Left lung (tissue), 10 donors: ENCODE measurements around the gene GLIPR1L2. TPM values are rescaled to one million over a fixed set of nuclear protein-coding genes. Genes with fewer than 3 reads are reported as not detected.
"Not testable (repeated sequence)": the region's sequence is repeated elsewhere in the genome, so short reads cannot be mapped to it uniquely, and the experiment has no call there.

Source experiments
- ATAC-seq: fragments of 200-7000 bp; cut with Tn5 transposase; one replicate; pipeline ENCODE4 v1.9.1; 2020; ENCODE audit warnings: moderate library complexity
- DNase-seq, 4 donors: peaks; one replicate each; pipeline ENCODE4 v3.0.0-alpha.2; 2013 to 2020
- H3K27ac ChIP-seq, 2 donors: fragments of 200-600 bp; sonication (generic) in 1 of 2; one replicate each; pipeline versions ENCODE4 v1.5.0 to v1.8.0; 2020 to 2021
- H3K27me3 ChIP-seq, 2 donors: fragments of 200-600 bp; sonication (generic) in 1 of 2; one replicate each; pipeline versions ENCODE4 v1.5.0 to v1.8.0; 2020 to 2021
- H3K36me3 ChIP-seq, 2 donors: fragments of 200-600 bp; sonication (generic) in 1 of 2; one replicate each; pipeline versions ENCODE4 v1.5.0 to v1.8.0; 2020 to 2021
- H3K4me1 ChIP-seq, 2 donors: fragments of 200-600 bp; one replicate each; pipeline ENCODE4 v1.8.0; 2021
- H3K4me3 ChIP-seq, 2 donors: fragments of 200-600 bp; sonication (generic) in 1 of 2; one replicate each; pipeline versions ENCODE4 v1.5.0 to v1.8.0; 2020 to 2021; ENCODE audit warnings: mild to moderate bottlenecking in 1 of 2
- H3K9me3 ChIP-seq, 2 donors: fragments of 200-600 bp; sonication (generic) in 1 of 2; one replicate each; pipeline versions ENCODE4 v1.5.0 to v1.8.0; 2020 to 2021
- CTCF ChIP-seq, 2 donors: fragments of 200-600 bp; sonication (generic) in 1 of 2; IDR thresholded peaks; one replicate each; pipeline versions ENCODE4 v1.5.0 to v1.8.0; 2021; ENCODE audit warnings: antibody characterized with exemption in 2 of 2
- intact Hi-C, 2 donors: fragments of 100-400 bp; cut with DNase I; formaldehyde crosslinking; loops; one replicate each; pipeline versions ENCODE4 v1.11.2 to v1.14.2; 2022
- polyA plus RNA-seq, 6 donors: library from polyadenylated mRNA; unstranded; fragments of 120-200 nt; gene quantifications; one replicate each; pipeline ENCODE4 v1.2.1, GENCODE V29; 2013; ENCODE audit not compliant: insufficient read length in 6 of 6
- total RNA-seq, 2 donors: library from RNA; stranded (reverse); fragmentation: NEBNext Ultra II Directional; extraction: Animal tissue kit (Norgen Biotek cat#: 25700); gene quantifications; one replicate each; pipeline ENCODE4 v1.2.1, GENCODE V29; 2021
- donor health status: DM: no; HTN: yes; CAD: no.
- donor health status: DM: no; HTN: no; CAD: no.

Gene GLIPR1L2
- total and polyA plus RNA-seq, 8 donors: 0.52 to 3.0 (median 1.7) TPM

- no peaks in the 10 kb centered on the region for H3K4me1 ChIP-seq
- no peaks in the 10 kb centered on the region for H3K36me3 ChIP-seq
- no peaks in the 10 kb centered on the region for H3K27me3 ChIP-seq
- peaks cover 0 to 12% of the 10 kb centered on the region in 2 donors for H3K9me3 ChIP-seq
- DNase-seq (no peak), ATAC-seq (no peak)
- intact Hi-C loops: no loop called here
- no peak overlapping the region for H3K4me3 ChIP-seq
- no peak for TF ChIP-seq CTCF (IDR thresholded peaks at IDR 0.05)
- no peak overlapping the region for H3K27ac ChIP-seq
Measured at GRCh38 chr12:75438059-75438754, 47.3 kb downstream of the GLIPR1L2 start.

- no peak for TF ChIP-seq CTCF (IDR thresholded peaks at IDR 0.05)
- H3K27ac ChIP-seq: no peak overlapping the region
- DNase-seq: no peak
- ATAC-seq: no peak
- intact Hi-C loops: no loop called here
- H3K4me1 ChIP-seq: no peaks in the 10 kb centered on the region
- H3K4me3 ChIP-seq: no peak overlapping the region
- peaks cover 0 to 12% of the 10 kb centered on the region in 2 donors for H3K9me3 ChIP-seq
- H3K36me3 ChIP-seq: no peaks in the 10 kb centered on the region
- H3K27me3 ChIP-seq: no peaks in the 10 kb centered on the region
Measured at GRCh38 chr12:75439048-75439447, 48.2 kb downstream of the GLIPR1L2 start.

- Histone ChIP-seq H3K27ac (no peak overlapping the region), H3K4me3 (no peak overlapping the region), H3K27me3 (no peaks in the 10 kb centered on the region), H3K9me3 (peaks cover 0 to 12% of the 10 kb centered on the region in 2 donors), H3K4me1 (no peaks in the 10 kb centered on the region), H3K36me3 (no peaks in the 10 kb centered on the region)
- intact Hi-C loops: no loop called here
- DNase-seq (no peak), ATAC-seq (no peak)
- no peak for TF ChIP-seq CTCF (IDR thresholded peaks at IDR 0.05)
Measured at GRCh38 chr12:75439930-75440329, 49.0 kb downstream of the GLIPR1L2 start.

GRCh38 chr12:75441687-75442449 lies 51.0 kb downstream of the GLIPR1L2 start:
- H3K27ac ChIP-seq, H3K36me3 ChIP-seq, H3K4me1 ChIP-seq, DNase-seq, H3K4me3 ChIP-seq, H3K9me3 ChIP-seq, ATAC-seq, intact Hi-C loops, H3K27me3 ChIP-seq: not testable (repeated sequence)

- DNase-seq, H3K27me3 ChIP-seq, ATAC-seq, H3K4me1 ChIP-seq, H3K9me3 ChIP-seq, H3K27ac ChIP-seq, intact Hi-C loops, H3K4me3 ChIP-seq, H3K36me3 ChIP-seq: not testable (repeated sequence)
Measured at GRCh38 chr12:75442454-75442853, 51.6 kb downstream of the GLIPR1L2 start.

GRCh38 chr12:75443709-75444108 lies 52.8 kb downstream of the GLIPR1L2 start:
- H3K27me3 ChIP-seq: no peaks in the 10 kb centered on the region
- ATAC-seq: no peak
- no peak for DNase-seq
- TF ChIP-seq CTCF (IDR thresholded peaks at IDR 0.05): no peak
- H3K4me1 ChIP-seq: no peaks in the 10 kb centered on the region
- intact Hi-C loops: no loop called here
- H3K36me3 ChIP-seq: no peaks in the 10 kb centered on the region
- no peak overlapping the region for H3K4me3 ChIP-seq
- peaks cover 0 to 2% of the 10 kb centered on the region in 2 donors for H3K9me3 ChIP-seq
- no peak overlapping the region for H3K27ac ChIP-seq
